OCI-LY7 (cell line): ENCODE results near the gene RAD51. TPM values are rescaled to one million over a fixed set of nuclear protein-coding genes. Genes with fewer than 3 reads are reported as not detected.

Experiments used
- BruUV-seq: library from RNA; stranded (reverse); fragments of 400-500 nt; replicated peaks from 2 replicates; lab custom pipeline; 2021; lab: Mats Ljungman, UMichigan
- CTCF ChIA-PET: fragments of 300-600 bp; sonication (Branson Sonifier 250); formaldehyde crosslinking; loops from one replicate; lab custom pipeline; 2022; ENCODE audit warnings: antibody characterized with exemption; ENCODE audit not compliant: unreplicated experiment; lab: Charles Lee
- POLR2A ChIA-PET: fragments of 300-600 bp; sonication (Branson Sonifier 250); formaldehyde crosslinking; loops from one replicate; lab custom pipeline; 2022; ENCODE audit warnings: antibody characterized with exemption; lab: Charles Lee
- DNase-seq: peaks from one replicate; pipeline ENCODE4 v3.0.0-alpha.2; 2015; ENCODE audit warnings: low spot score
- H2AFZ ChIP-seq: fragments of 200-600 bp; sonication (generic), shearing (Covaris generic); 2 replicates; pipeline ENCODE4 v1.6.1; 2014; ENCODE audit warnings: mild to moderate bottlenecking, antibody characterized with exemption, low read length, moderate library complexity
- H3K27ac ChIP-seq: fragments of 200-600 bp; sonication (generic); 2 replicates; pipeline ENCODE4 v1.5.1; 2014; ENCODE audit warnings: mixed run types, low read depth, mild to moderate bottlenecking, moderate library complexity, low read length, inconsistent platforms; ENCODE audit not compliant: poor library complexity, severe bottlenecking
- H3K36me3 ChIP-seq: fragments of 200-600 bp; sonication (generic); 2 replicates; pipeline ENCODE4 v1.6.1; 2014; ENCODE audit warnings: mild to moderate bottlenecking, antibody characterized with exemption, low read length, moderate library complexity, mixed read lengths; ENCODE audit not compliant: insufficient read depth
- H3K4me1 ChIP-seq: fragments of 200-600 bp; sonication (generic); 2 replicates; pipeline ENCODE4 v1.5.1; 2014; ENCODE audit warnings: mild to moderate bottlenecking, low read length; ENCODE audit not compliant: insufficient read depth, poor library complexity, severe bottlenecking
- H3K4me2 ChIP-seq: fragments of 200-600 bp; sonication (generic); 2 replicates; pipeline ENCODE4 v1.6.1; 2014; ENCODE audit warnings: mild to moderate bottlenecking, low read length
- H3K4me3 ChIP-seq: fragments of 200-600 bp; sonication (generic); 2 replicates; pipeline ENCODE4 v1.5.1; 2014; ENCODE audit warnings: mild to moderate bottlenecking, low read depth, low read length; ENCODE audit not compliant: poor library complexity, severe bottlenecking
- H3K79me2 ChIP-seq: fragments of 200-600 bp; sonication (generic); 2 replicates; pipeline ENCODE4 v1.6.1; 2016; ENCODE audit warnings: low read depth, mild to moderate bottlenecking, low read length, moderate library complexity, mixed read lengths; ENCODE audit not compliant: insufficient read depth
- H3K9me2 ChIP-seq: fragments of 200-600 bp; sonication (generic); 2 replicates; pipeline ENCODE4 v1.6.1; 2016; ENCODE audit warnings: mild to moderate bottlenecking, low read length, mixed read lengths; ENCODE audit not compliant: insufficient read depth
- H3K9me3 ChIP-seq: fragments of 200-600 bp; sonication (generic); 2 replicates; pipeline ENCODE4 v1.6.1; 2014; ENCODE audit warnings: mild to moderate bottlenecking, mixed run types, low read length, mixed read lengths
- H4K20me1 ChIP-seq: fragments of 200-600 bp; sonication (generic); 2 replicates; pipeline ENCODE4 v1.6.1; 2014; ENCODE audit warnings: mild to moderate bottlenecking, antibody characterized with exemption, low read length, moderate library complexity, mixed read lengths; ENCODE audit not compliant: insufficient read depth
- EZH2phosphoT487 ChIP-seq: fragments of 200-600 bp; sonication (generic); IDR thresholded peaks from 2 replicates; pipeline ENCODE4 v1.6.1; 2018; ENCODE audit warnings: low read depth, borderline replicate concordance, mild to moderate bottlenecking, mixed run types, antibody characterized with exemption, low read length, moderate library complexity, mixed read lengths
- intact Hi-C: fragments of 100-400 bp; cut with micrococcal nuclease; formaldehyde crosslinking; loops from one replicate; pipeline ENCODE4 v1.10.0; 2022; ENCODE audit not compliant: unreplicated experiment
- total RNA-seq, 2 experiments: library from RNA; depleted of rRNA in 1 of 2; stranded (reverse); fragments of >200 nt in 1 of 2; shearing (Covaris generic) in 1 of 2; gene quantifications; 2 replicates each; pipeline ENCODE4 v1.2.3, GENCODE V29; 2014 to 2022
- TF ChIP-seq, protein P1 (sequence below): fragments of 200-600 bp; sonication (generic); conservative IDR thresholded peaks from 2 replicates; pipeline ENCODE4 v1.5.1; 2014; ENCODE audit warnings: mild to moderate bottlenecking, antibody characterized with exemption, low read length, moderate library complexity, mixed read lengths

RAD51 gene
- total RNA-seq, 2 experiments from 2014 or later, result 45.8 to 86.8 TPM

GRCh38 chr15:40723919-40724318 lies 28.9 kb downstream of the RAD51 start:
- TF ChIP-seq, protein P1, sequence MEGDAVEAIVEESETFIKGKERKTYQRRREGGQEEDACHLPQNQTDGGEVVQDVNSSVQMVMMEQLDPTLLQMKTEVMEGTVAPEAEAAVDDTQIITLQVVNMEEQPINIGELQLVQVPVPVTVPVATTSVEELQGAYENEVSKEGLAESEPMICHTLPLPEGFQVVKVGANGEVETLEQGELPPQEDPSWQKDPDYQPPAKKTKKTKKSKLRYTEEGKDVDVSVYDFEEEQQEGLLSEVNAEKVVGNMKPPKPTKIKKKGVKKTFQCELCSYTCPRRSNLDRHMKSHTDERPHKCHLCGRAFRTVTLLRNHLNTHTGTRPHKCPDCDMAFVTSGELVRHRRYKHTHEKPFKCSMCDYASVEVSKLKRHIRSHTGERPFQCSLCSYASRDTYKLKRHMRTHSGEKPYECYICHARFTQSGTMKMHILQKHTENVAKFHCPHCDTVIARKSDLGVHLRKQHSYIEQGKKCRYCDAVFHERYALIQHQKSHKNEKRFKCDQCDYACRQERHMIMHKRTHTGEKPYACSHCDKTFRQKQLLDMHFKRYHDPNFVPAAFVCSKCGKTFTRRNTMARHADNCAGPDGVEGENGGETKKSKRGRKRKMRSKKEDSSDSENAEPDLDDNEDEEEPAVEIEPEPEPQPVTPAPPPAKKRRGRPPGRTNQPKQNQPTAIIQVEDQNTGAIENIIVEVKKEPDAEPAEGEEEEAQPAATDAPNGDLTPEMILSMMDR, result no peak
- TF ChIP-seq EZH2phosphoT487, result no peak
- no peak overlapping the region for H3K27ac ChIP-seq
- H3K36me3 ChIP-seq, result peaks cover 85% of the 10 kb centered on the region
- H3K4me3 ChIP-seq, result no peak overlapping the region
- no peak overlapping the region for H2AFZ ChIP-seq
- BruUV-seq, result no TSS peak
- DNase-seq, result no peak
- H3K4me1 ChIP-seq, result no peaks in the 10 kb centered on the region
- no peak overlapping the region for H3K4me2 ChIP-seq
- H3K9me2 ChIP-seq, result no peaks in the 10 kb centered on the region
- no peaks in the 10 kb centered on the region for H3K79me2 ChIP-seq
- no peaks in the 10 kb centered on the region for H3K9me3 ChIP-seq
- intact Hi-C loops, result no loop called here
- H4K20me1 ChIP-seq, result no peaks in the 10 kb centered on the region
- CTCF ChIA-PET, result interaction anchor here (0.9 kb wide), 1 partner anchor 23 kb away, joined by 4 read pairs; no protein-coding TSS in a partner anchor
- POLR2A ChIA-PET, result interaction anchor here (0.6 to 1.0 kb wide), 5 partner anchors 15 to 159 kb away, joined by 3 to 6 read pairs (median 4); partner anchors contain the start of gene CCDC32

DNA sequence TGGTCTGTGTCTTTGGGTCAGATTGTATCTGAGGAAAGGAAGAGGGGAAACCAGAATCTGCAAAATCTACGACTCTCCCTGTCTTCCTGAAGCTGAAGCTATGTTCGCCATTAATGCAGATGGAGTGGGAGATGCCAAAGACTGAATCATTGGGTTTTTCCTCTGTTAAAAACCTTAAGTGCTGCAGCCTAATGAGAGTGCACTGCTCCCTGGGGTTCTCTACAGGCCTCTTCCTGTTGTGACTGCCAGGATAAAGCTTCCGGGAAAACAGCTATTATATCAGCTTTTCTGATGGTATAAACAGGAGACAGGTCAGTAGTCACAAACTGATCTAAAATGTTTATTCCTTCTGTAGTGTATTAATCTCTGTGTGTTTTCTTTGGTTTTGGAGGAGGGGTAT lies 36.1 kb downstream of the RAD51 start:
- no peaks in the 10 kb centered on the region for H3K9me3 ChIP-seq
- no peak overlapping the region for H3K4me2 ChIP-seq
- H3K27ac ChIP-seq, result no peak overlapping the region
- no peak overlapping the region for H2AFZ ChIP-seq
- no peaks in the 10 kb centered on the region for H4K20me1 ChIP-seq
- H3K36me3 ChIP-seq, result peaks cover 89% of the 10 kb centered on the region
- H3K79me2 ChIP-seq, result no peaks in the 10 kb centered on the region
- TF ChIP-seq, protein P1, result no peak
- TF ChIP-seq EZH2phosphoT487, result no peak
- no TSS peak for BruUV-seq
- no peaks in the 10 kb centered on the region for H3K9me2 ChIP-seq
- H3K4me1 ChIP-seq, result no peaks in the 10 kb centered on the region
- DNase-seq, result no peak
- ChIA-PET POLR2A (interaction anchor here (0.5 to 1.2 kb wide), 4 partner anchors 22 to 508 kb away, joined by 4 to 5 read pairs (median 4); no protein-coding TSS in a partner anchor), CTCF (no interaction called here)
- intact Hi-C loops, result no loop called here
- H3K4me3 ChIP-seq, result no peak overlapping the region

GRCh38 chr15:40736575-40736974 lies 41.6 kb downstream of the RAD51 start:
- no TSS peak for BruUV-seq
- Histone ChIP-seq H3K4me3 (no peak overlapping the region), H3K27ac (no peak overlapping the region), H3K4me2 (no peak overlapping the region), H4K20me1 (no peaks in the 10 kb centered on the region), H3K79me2 (no peaks in the 10 kb centered on the region), H3K9me3 (no peaks in the 10 kb centered on the region), H3K36me3 (peaks cover 100% of the 10 kb centered on the region), H2AFZ (no peak overlapping the region), H3K9me2 (no peaks in the 10 kb centered on the region), H3K4me1 (no peaks in the 10 kb centered on the region)
- intact Hi-C loops, result no loop called here
- DNase-seq, result no peak
- POLR2A ChIA-PET, result interaction anchor here (0.7 kb wide), 2 partner anchors 134 to 273 kb away, joined by 3 read pairs; no protein-coding TSS in a partner anchor
- CTCF ChIA-PET, result no interaction called here
- TF ChIP-seq, protein P1, result no peak
- TF ChIP-seq EZH2phosphoT487, result no peak
